NCI-H2107 treated with DMSO at 0.1 percent for 48 hours (cell line): ENCODE measurements around the gene SERGEF.
"Not testable (repeated sequence)": the region's sequence is repeated elsewhere in the genome, so short reads cannot be mapped to it uniquely, and the experiment has no call there.

Experiments
- DNase-seq: peaks from one replicate; lab custom pipeline; 2025; ENCODE audit not compliant: unreplicated experiment; lab: John Stamatoyannopoulos, UW

The SERGEF gene

DNA sequence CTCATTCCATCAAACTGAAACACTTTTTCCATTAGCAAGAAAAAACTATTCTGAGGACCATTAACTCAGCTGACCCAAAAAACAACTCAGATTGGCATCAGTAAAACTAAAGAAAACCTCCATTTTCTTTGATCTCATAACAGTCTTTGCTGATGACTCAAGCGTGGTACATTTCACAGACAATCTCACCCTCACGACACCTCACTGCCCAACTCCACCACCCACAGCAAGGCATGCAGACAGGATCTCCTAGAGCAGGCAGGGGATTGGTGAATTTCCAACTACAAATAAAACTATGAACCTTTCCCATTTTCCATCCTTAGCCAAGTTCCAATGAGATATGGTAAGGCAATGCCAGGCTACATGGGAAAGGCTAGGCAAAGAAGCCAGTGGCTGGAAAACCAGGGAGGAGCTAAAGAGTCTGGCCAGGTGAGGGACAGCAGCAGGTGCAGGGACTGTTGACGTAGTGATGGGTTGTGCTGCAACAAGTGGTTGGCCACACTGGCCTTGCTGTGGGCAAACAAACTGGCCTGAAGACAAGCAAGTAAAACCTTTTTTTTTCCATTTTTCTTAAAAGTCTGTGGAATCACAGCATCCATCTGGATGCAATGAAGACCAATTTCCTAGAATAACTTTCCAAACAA is 97.2 kb downstream of the SERGEF start:
- no peak for DNase-seq

DNA sequence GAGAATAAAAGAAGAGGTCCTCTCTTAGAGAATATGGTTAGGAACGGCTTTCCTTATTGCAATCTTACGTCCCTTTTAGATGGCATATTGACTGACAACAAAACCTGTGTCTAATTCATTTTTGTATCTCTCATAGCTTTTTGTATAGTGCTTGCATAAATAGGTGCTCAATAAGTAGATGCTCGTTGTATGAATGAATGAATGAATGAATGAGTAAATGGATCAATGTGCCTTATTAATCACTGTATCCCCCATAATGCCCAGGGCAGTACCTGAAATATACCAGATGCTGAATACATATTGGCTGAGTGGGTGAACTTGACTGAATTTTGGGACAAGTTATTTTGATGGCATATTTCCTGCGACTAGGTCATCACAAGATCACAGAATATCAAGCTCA is 97.9 kb downstream of the SERGEF start:
- no peak for DNase-seq

DNA sequence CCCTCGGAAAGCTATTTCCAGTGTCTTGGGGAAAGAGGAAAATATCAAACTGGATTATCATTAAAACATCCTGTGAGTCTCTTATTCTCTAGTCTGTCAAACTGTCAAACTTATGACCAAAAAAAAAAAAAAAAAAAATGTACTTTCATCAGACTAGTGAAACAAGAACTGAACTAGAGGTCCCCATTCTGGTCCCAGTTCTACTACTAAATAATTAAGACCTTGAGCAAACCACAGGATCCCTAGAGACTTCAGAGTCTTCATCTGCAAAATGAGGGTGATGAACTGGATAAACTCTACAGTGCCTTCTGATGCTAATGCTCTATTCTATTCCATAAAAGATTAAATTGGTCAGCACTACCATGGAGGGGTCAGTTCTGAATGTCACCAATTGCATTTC is 105.8 kb downstream of the SERGEF start:
- no peak for DNase-seq

DNA sequence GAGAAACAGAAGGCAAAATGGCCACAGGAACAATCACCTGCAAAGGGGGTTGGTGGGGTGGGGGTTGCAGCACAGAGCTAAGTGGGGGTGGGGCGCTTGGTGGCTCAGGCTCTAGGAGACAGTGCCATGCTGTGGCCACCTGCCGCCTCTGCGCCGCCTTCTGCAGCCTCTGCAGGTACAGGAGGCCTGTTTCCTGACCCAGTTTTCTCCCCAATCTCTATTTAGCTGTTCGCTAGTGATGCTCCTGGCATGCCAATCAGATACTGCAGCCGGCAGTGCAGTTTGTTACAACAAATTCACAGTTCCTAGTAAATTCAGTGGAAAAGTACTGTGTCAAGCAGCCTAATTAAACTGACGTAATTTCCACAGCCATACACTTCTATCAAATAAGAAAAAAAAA is 106.4 kb downstream of the SERGEF start:
- DNase-seq = peak; percentile 22

DNA sequence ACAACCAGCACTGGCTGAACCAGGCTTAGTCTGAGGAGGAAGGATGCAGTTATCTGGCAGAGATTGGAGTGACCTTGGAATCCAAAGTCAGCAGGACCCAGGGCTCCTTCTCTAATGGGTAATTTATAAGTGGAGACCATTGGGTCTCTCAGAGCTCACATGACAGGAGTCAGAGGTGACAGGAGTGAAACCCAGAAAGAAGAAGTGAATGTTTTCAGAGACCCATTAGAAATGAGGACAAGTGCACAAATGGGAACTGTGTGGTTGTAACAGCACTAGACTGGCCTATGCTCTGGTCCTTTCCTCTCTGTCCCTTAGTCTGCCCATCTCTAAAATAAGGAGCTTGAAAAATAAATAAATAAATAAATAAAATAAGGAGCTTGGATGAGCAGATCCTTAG is 107.4 kb downstream of the SERGEF start:
- DNase-seq = no peak

DNA sequence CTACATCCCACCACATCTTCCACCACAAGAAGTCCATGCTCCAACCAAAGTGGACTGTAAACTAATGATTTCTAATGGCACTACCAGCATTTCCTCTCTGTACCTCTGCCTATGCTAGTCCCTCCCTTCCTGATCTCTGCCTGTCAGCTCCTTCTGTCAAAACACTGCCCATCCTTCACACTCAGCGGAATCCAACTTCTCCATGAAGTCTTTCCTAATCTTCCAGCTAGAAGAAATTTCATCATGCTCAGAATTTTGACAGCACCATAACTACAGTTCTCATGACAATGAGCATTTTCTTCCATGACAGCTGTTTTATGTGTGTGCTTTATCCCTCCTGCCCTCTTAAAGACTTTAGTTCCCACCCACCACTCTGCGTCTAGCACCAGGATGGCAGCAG is 111.4 kb downstream of the SERGEF start:
- no peak for DNase-seq

DNA sequence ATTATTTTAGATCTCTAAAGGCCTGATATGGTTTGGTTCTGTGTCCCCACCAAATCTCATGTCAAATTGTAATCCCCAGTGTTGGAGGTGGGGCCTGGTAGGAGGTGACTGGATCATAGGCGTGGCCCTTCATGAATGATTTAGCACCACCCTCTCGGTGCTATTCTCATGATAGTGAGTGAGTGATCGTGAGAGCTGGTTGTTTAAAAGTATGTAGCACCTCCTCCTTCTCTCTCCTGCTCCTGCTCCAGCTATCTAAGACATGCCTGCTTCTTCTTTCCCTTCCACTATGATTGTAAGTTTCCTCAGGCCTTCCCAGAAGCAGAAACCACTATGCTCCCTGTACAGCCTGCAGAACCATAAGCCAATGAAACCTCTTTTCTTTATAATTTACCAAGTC is 114.1 kb downstream of the SERGEF start:
- no peak for DNase-seq

DNA sequence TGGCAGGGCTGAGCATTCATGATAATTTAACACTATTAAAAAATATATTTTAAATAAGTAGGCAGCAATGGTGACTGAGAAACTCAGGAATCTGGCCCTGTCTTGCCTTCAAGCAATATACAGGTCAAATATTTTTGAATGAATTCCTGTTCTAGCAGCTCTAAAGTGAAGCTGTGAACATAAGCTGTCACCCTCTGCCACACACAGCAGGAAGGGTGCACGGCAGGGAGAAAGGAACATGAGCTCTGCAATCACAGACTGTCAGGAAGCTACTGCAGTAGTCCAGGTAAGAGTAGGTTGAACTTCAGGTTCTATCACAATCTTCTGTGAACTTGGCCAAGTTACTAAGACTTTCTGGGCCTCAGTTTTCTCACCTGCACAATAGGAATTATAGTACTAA is 114.8 kb downstream of the SERGEF start:
- no peak for DNase-seq

DNA sequence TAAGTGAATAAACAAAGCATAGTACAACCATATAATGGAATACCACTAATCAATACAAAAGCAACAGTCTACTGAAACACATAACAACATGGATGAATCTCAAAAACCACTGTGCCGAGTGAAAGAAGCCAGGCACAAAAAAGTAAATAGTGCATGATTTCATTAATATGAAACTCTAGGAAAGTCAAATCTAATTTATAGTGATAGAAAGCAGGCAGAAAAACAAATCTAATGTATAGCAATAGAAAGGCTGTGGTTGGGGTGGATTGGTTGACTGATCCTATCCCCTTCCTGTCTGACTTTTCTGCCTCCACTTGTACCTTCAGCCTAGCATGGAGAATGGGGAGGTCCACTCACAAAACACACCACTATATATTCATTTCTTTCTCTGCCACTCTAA is 115.4 kb downstream of the SERGEF start:
- no peak for DNase-seq

DNA sequence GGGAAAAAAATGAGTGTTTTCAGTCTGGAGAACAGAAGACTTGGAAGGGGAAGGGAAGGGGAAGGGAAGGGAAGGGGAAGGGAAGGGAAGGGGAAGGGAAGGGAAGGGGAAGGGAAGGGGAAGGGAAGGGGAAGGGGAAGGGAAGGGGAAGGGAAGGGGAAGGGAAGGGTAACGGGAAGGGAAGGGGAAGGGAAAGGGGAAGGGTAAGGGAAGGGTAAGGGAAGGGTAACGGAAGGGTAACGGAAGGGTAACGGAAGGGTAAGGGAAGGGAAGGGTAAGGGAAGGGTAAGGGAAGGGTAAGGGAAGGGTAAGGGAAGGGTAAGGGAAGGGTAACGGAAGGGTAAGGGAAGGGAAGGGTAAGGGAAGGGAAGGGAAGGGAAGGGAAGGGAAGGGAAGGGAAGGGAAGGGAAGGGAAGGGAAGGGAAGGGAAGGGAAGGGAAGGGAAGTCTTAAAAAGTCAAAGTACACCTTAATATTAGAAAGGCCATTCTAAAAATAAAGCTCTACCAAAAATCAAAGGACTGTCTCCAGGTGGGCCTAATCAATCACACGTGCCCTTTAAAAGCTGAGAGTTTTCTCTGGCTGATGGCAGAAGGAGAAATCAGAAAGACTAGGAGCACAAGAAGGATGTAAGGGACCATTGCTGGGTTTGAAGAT is 116.2 kb downstream of the SERGEF start:
- not testable (repeated sequence) for DNase-seq

DNA sequence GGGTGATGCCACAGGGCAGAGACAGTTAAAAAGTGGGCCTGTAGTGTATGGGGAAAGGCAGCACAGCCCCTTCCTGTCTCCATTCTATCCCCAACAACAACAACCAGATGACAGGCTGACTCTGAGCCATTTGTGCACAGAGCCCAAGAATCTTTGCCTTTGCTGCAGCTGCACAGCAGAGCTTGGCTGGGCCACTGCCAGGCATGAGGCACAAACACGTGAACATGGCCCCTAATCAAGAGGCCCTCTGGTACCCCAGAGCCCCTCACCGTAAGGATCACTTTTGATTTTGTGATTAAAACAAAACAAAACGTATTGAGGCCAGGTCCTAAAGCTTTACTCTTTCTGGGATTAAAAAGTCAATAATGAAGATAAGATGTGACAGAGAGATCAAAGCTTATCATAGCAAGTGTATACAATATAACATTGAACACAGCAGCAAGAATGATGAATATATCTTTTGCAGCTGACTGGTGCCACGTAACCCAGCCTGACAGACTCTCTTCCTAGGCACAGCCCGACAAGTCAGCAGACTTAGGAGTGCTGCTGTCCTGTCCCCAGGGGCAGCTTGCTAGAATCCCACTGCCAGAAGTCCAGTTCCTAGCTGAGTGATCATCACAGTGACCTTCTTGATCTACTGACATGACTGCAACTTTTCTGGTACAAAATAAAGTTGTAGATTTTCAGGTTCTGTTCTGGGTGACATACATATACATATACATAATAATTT is 117.8 kb downstream of the SERGEF start:
- no peak for DNase-seq

DNA sequence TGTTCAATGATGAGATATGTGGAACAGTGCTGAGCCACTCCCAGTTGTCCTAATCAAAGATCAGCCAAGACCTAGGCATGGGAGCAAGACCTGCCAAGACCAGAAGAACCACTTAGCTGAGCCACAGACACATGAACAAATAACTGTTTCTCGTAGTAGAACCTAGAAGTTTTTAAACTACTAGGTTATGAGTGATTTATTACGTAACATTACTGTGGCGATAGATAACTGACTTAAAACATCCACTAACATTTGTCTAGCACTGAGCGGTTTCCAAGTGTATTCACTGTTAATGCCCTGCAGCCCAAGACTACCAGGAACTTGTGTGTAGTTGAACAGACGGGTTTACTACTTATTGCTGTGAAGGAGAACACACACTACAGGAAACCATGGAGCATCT is 120.4 kb downstream of the SERGEF start:
- DNase-seq = no peak

DNA sequence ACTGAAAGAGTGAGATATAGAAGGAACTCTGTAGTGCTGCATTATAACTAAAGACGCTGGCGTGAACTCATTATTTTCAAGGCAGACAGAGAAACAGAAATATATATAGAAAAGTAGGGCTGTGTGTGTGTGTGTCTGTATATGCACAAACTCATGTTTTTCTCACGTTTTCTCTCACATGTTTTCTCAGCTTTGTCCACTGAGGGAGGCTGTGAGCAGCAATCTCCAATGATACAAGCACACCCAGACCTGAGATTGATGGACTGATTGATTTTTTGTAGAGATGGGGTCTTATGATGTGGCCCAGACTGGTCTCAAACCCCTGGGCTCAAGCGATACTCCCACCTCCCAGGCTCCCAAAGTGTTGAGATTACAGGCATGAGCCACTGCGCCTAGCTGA is 122.5 kb downstream of the SERGEF start:
- DNase-seq = no peak

DNA sequence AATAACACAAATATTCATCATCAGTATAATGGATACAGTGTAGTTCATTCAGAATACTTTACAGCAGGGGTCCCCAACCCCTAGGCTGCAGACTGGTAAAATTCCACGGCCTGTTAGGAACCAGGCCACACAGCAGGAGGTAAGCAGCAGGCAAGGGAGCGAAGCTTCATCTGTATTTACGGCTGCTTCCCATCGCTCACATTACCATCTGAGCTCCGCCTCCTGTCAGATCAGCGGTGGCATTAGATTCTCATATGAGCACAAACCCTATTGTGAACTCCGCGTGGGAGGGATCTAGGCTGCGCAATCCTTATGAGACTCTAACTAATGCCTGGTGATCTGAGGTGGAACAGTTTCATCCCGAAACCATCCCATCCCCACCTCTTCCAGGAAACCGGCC is 125.1 kb downstream of the SERGEF start:
- no peak for DNase-seq

DNA sequence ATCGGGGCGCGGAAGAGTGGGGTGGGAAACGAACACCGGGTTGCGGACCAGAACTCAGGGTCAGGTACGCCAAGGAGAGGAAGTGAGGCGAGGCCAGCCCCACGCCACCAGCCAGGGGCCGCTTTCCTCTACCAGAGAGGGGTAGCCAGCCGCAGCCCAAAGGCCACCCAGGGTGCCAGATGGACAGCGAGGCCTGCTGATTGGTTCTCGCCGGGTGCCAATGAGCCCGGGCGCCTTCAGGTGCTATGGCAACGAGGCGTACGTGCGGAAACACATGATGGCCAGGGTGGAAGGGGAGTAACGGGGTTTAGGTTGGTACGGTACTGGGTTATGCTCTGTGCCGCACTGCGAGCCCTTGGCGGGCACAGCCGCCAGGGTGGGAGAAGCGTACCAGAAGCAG is 128.9 kb downstream of the SERGEF start:
- DNase-seq = no peak

DNA sequence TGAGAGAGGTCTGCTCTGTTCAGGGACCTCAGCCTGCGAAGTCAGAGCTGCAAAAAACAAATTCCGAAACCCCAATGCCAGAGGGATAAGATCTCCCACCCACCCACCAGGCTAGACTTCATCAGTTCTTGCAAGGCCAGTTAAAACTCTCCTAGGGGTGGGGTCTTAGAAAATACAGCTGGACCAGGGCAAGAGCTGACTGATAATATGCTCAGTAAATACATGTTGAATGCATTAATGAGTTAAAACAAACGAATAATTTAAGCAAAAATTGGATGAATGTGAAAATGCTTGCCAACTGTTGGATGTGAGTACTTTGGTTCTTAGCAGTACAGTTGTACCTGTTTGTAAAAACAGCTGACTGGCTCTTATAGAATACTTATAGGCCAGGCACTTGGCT is 129.8 kb downstream of the SERGEF start:
- no peak for DNase-seq

DNA sequence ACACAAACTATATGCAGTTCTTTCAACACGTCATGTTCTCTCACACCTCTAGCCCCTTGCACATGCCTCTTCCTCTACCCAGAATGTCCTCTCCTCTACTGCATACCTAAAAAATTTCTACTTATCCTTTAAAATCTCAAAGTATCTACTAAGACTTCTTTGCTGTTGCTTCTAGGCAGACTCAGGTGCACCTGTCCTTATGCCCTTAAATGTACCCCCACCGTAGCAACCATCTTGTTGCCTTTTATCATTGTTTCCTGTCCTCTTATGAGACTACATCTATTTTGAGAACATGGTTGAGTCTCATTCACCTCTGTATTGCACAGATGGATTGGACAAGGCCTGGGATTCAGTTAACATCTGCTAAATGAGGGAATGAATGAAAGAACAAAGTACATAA is 134.1 kb downstream of the SERGEF start:
- DNase-seq = no peak

DNA sequence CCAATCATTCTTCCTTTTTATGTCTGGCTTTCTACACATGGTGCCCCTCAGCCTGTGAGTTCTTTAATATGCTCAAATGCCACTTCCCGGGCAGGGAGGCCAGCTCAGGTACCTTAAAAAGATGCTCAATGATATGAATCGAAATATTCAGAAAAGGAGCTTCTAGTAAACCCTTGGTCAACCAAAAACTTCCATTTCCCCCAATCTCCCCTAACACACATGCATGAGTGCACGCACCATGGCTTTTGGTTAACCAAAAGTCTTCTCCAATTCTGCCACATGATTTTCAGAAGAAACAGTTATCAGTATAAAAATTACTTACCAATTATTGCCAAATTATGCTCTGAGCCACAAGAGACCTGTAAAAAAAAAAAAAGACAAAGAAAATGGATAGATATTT is 135.0 kb downstream of the SERGEF start:
- DNase-seq = no peak

DNA sequence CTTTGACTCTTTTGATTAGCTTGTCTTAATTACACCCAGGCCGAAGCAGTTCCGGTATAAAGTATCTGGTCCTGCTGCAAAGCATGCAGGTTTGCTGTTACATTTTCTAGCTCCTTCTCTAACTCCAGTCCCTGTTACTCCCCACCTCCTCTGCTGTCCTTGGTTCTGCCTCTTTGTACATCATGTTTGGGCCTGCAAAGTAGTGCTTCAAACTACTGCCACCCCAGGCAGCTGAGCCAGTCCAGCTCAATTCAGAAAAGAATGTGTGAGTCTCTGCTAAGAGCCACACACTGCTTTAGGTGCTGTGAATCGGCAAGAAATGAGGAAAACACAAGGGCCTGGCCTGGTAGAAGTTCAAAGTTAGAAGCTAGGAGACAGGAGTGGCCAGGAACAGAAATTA is 136.0 kb downstream of the SERGEF start:
- no peak for DNase-seq

DNA sequence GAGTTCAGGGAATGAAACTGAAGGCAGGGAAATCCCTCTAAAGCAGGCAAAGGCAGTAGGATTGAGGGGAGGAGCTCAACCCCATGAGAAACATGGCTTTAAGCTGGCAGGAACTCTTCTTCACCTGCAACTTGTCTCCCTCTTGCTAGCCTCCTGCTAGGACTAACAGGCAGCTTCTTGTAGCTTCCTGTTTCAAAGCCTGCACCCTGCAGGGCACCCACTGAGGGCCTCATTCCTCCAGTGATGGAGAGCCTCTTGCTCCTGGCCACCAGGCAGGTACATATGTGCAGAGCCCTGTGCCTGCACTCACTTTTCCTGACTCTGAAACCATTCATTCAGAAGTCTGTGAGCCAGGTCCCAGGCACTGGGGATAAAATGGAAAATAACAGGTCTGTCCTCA is 137.0 kb downstream of the SERGEF start:
- DNase-seq = no peak

DNA sequence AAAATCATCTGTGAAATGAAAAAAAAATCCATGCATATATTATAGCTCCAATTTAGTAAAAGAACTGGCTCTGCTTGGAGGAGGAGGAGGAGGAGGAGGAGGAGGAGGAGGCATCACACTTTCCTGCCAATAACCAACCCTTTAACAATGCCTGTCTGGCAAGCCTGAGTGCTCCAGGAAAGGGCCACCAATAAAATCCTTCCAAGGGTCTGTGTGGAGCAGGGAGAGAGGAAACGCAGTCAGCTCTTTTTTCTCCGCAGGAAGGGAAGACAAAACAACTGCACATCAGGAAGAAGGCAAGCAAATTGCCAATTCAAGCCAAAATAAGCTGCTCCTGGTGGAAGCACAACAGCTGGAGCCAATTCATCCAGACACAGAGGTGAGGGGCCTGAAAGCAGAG is 139.3 kb downstream of the SERGEF start:
- DNase-seq = no peak

DNA sequence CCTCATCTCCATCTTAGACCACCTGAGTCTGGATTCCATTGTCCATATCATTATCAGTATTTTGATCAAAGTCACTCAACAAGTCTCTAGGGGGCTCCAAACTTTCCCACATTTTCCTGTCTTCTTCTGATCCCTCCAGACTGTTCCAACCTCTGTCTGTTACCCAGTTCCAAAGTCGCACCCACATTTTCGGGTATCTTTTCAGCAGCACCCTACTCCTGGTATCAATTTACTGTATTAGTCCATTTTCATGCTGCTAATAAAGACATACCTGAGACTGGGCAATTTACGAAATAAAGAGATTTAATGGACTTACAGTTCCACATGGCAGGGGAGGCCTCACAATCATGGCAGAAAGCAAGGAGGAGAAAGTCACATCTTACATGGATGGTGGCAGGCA is 144.4 kb downstream of the SERGEF start:
- not testable (repeated sequence) for DNase-seq

DNA sequence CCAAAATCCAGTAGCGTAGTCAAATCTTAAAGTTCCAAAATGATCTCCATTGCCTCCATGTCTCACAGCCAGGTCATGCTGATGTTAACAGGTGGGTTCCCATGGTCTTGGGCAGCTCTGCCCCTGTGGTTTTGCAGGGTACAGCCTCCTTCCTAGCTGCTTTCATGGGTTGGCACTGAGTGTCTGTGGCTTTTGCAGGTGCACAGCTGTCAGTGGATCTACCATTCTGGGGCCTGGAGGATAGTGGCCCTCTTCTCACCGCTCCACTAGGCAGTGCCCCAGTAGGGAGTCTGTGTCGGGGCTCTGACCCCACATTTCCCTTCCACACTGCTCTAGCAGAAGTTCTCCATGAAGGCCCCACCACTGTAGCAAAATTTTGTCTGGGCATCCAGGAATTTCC is 145.5 kb downstream of the SERGEF start:
- DNase-seq = no peak
